Measurements from ENCODE around the gene EIF4G3. TPM values are rescaled to one million over a fixed set of nuclear protein-coding genes. Genes with fewer than 3 reads are reported as not detected.
A peak's percentile ranks its signal among the peaks of the same experiment; 100 is the strongest.

The EIF4G3 gene
- total and polyA plus RNA-seq, 9 of the 15 experiments (the other 6 are each of a cell fraction or from before 2014, with no cell fraction given), result 6.7 to 40.5 (median 32.1) TPM

GRCh38 chr1:21217812-21218596 is 41.3 kb upstream of the EIF4G3 start:
- Histone ChIP-seq H3K9me1 (ENCODE audit: control insufficient read depth, insufficient read depth, low read length) (no peaks in the 10 kb centered on the region), H3K9ac (ENCODE audit: insufficient read depth in 1 of 2, low read depth in 2 of 2, low read length in 2 of 2) (peak overlapping the region in 1 of 2 experiments; percentile 79; a peak in 2 of 4 replicates), H3K9me3 (replicated peaks; ENCODE audit: control insufficient read depth, insufficient read depth, low read depth, low read length) (no peaks in the 10 kb centered on the region), H3K27me3 (ENCODE audit: control insufficient read depth in 2 of 2, insufficient read depth in 2 of 2, low read length in 2 of 2) (0 out of 5 replicates have a peak, but pooled peaks cover 0 to 7% of the 10 kb centered on the region in 2 experiments), H3K4me3 (no peak overlapping the region), H3K4me1 (replicated peaks in 1 of 2; ENCODE audit: control insufficient read depth in 2 of 2, insufficient read depth in 2 of 2, low read length in 2 of 2) (peaks cover 3 to 19% of the 10 kb centered on the region in 2 experiments; a peak in 4 of 5 replicates), H4K20me1 (replicated peaks; ENCODE audit: control insufficient read depth, insufficient read depth, low read length) (no peaks in the 10 kb centered on the region; the same call in 1 of the 2 replicates), H3K4me2 (ENCODE audit: insufficient read depth, low read length) (peak overlapping the region; percentile 29; the same call in 1 of the 2 replicates), H3K36me3 (ENCODE audit: control insufficient read depth, insufficient read depth, low read length) (peaks cover 7% of the 10 kb centered on the region; the same call in 1 of the 3 replicates), H2AFZ (ENCODE audit: low read depth, low read length) (no peak overlapping the region), H3K27ac (ENCODE audit: extremely low read depth, low read depth, low read length) (no peak overlapping the region), H3K79me2 (ENCODE audit: control insufficient read depth, insufficient read depth, low read length) (no peaks in the 10 kb centered on the region)
- FAIRE-seq (peak; percentile 66), ATAC-seq (peak; percentile 89), DNase-seq (ENCODE audit: extremely low read depth in 1 of 4, low spot score in 3 of 4) (peak; percentile 70 to 78 (median 71))
- in situ Hi-C loops (cut with MboI) (loop anchor here (25.0 kb wide), 1 partner anchor 1306 kb away; the partner anchor contains the start of gene PLA2G2E), intact Hi-C loops (cut with micrococcal nuclease) (loop anchor here (5.0 kb wide), 1 partner anchor 149 kb away; no protein-coding TSS in a partner anchor)
- ChIA-PET CTCF (ENCODE audit: low intra/inter-chr PET ratio) (interaction anchor here (1.1 to 1.6 kb wide), 3 partner anchors 14 to 522 kb away, joined by 3 to 4 read pairs (median 4); no protein-coding TSS in a partner anchor), POLR2A (interaction anchor here (0.6 to 0.9 kb wide), 8 partner anchors 8 to 566 kb away, joined by 3 to 7 read pairs (median 3); no protein-coding TSS in a partner anchor)
- BruUV-seq (replicated peaks), result no TSS peak
- 44% methylated on average over 19 of the region's 20 CpGs for WGBS (ENCODE audit: insufficient coverage, low coverage, missing lambda C conversion rate)
- TF ChIP-seq KLF16 (IDR thresholded peaks at IDR 0.05) (no peak), MAZ (CRISPR knock-in tag; conservative IDR thresholded peaks at IDR 0.05 in 1 of 2, IDR thresholded peaks at IDR 0.05 in 1 of 2) (peak in 1 of 2 experiments; percentile 35; a peak in 1 of 4 replicates), ZNF780A (CRISPR knock-in tag; IDR thresholded peaks at IDR 0.05) (no peak), GATA2 (CRISPR knock-in tag; IDR thresholded peaks at IDR 0.05) (peak; percentile 61; the same call in 1 of the 2 replicates), VEZF1 (CRISPR knock-in tag; IDR thresholded peaks at IDR 0.05) (no peak), DACH1 (IDR thresholded peaks at IDR 0.05; ENCODE audit: partially characterized antibody) (no peak), CCAR2 (IDR thresholded peaks at IDR 0.05; ENCODE audit: low read depth, low read length) (no peak), ZNF318 (IDR thresholded peaks at IDR 0.05; ENCODE audit: borderline replicate concordance in 1 of 2, low read depth in 1 of 2) (no peak), JUNB (CRISPR knock-in tag; conservative IDR thresholded peaks at IDR 0.05) (no peak), ZNF23 (CRISPR knock-in tag; IDR thresholded peaks at IDR 0.05) (no peak), ZNF184 (CRISPR knock-in tag; IDR thresholded peaks at IDR 0.05) (no peak)

Data from K562 (cell line).